Activated T-cell treated with anti-CD3 and anti-CD28 coated beads for 1 hour (primary cell): ENCODE measurements around the gene ADAM8.

Source experiments
- DNase-seq: peaks from one replicate; pipeline ENCODE4 v3.0.0-alpha.2; 2020; ENCODE audit warnings: low read depth

ADAM8 gene

GRCh38 chr10:133281628-133282372, 5.1 kb upstream of the ADAM8 start:
- DNase-seq: no peak

- DNase-seq: no peak
Measured at GRCh38 chr10:133281084-133281483, 4.4 kb upstream of the ADAM8 start.

- DNase-seq: no peak
Measured at GRCh38 chr10:133280391-133281059, 3.9 kb upstream of the ADAM8 start.

GRCh38 chr10:133279326-133280226, 2.9 kb upstream of the ADAM8 start:
- no peak for DNase-seq

- no peak for DNase-seq
Measured at GRCh38 chr10:133278577-133279265, 2.1 kb upstream of the ADAM8 start.

- no peak for DNase-seq
Measured at GRCh38 chr10:133277993-133278576, 1.4 kb upstream of the ADAM8 start.

GRCh38 chr10:133277277-133277992, 767 bp upstream of the ADAM8 start:
- DNase-seq: no peak

- no peak for DNase-seq
Measured at GRCh38 chr10:133276100-133276434, 601 bp downstream of the ADAM8 start.

GRCh38 chr10:133275684-133276092, 980 bp downstream of the ADAM8 start:
- DNase-seq: peak; percentile 47

GRCh38 chr10:133274751-133275683, 1.7 kb downstream of the ADAM8 start:
- peak; percentile 62 for DNase-seq

- no peak for DNase-seq
Measured at GRCh38 chr10:133273534-133274143, 3.0 kb downstream of the ADAM8 start.

- DNase-seq: no peak
Measured at GRCh38 chr10:133272964-133273420, 3.7 kb downstream of the ADAM8 start.

- no peak for DNase-seq
Measured at GRCh38 chr10:133272301-133272963, 4.2 kb downstream of the ADAM8 start.

- no peak for DNase-seq
Measured at GRCh38 chr10:133271521-133272300, 5.0 kb downstream of the ADAM8 start.

GRCh38 chr10:133270773-133271297, 5.8 kb downstream of the ADAM8 start:
- DNase-seq: no peak

GRCh38 chr10:133270204-133270603, 6.5 kb downstream of the ADAM8 start:
- no peak for DNase-seq

- DNase-seq: no peak
Measured at GRCh38 chr10:133269367-133269766, 7.3 kb downstream of the ADAM8 start.

GRCh38 chr10:133268532-133268931, 8.1 kb downstream of the ADAM8 start:
- no peak for DNase-seq
